Smooth muscle cell (in vitro differentiated cells): Measurements from ENCODE around the gene EHD1. TPM values are rescaled to one million over a fixed set of nuclear protein-coding genes. Genes with fewer than 3 reads are reported as not detected.
A peak's percentile ranks its signal among the peaks of the same experiment; 100 is the strongest.

ENCODE experiments used
- DNase-seq: peaks from one replicate; lab custom pipeline; 2025; ENCODE audit not compliant: unreplicated experiment; lab: John Stamatoyannopoulos, UW
- H2AFZ ChIP-seq: fragments of 200-600 bp; sonication (generic); 2 replicates; pipeline ENCODE4 v1.6.0; 2016; ENCODE audit warnings: antibody characterized with exemption, low read depth, mild to moderate bottlenecking
- H3F3A ChIP-seq: fragments of 200-600 bp; sonication (generic); 2 replicates; pipeline ENCODE4 v1.6.0; 2017; ENCODE audit warnings: antibody characterized with exemption, low read depth
- H3K27ac ChIP-seq: fragments of 200-600 bp; sonication (generic); 2 replicates; pipeline ENCODE4 v1.5.1; 2016; ENCODE audit warnings: low read depth, mild to moderate bottlenecking
- H3K27me3 ChIP-seq: fragments of 200-600 bp; sonication (generic); 2 replicates; pipeline ENCODE4 v1.6.1; 2016; ENCODE audit warnings: low read depth, mild to moderate bottlenecking
- H3K36me3 ChIP-seq: fragments of 200-600 bp; sonication (generic); 2 replicates; pipeline ENCODE4 v1.5.1; 2016; ENCODE audit warnings: low read depth
- H3K4me1 ChIP-seq: fragments of 200-600 bp; sonication (generic); 2 replicates; pipeline ENCODE4 v1.5.1; 2016; ENCODE audit warnings: low read depth
- H3K4me2 ChIP-seq: fragments of 200-600 bp; sonication (generic); 2 replicates; pipeline ENCODE4 v1.6.0; 2016; ENCODE audit warnings: mild to moderate bottlenecking
- H3K4me3 ChIP-seq: fragments of 200-600 bp; sonication (generic); 2 replicates; pipeline ENCODE4 v1.5.1; 2016; ENCODE audit warnings: mild to moderate bottlenecking
- H3K79me2 ChIP-seq: fragments of 200-600 bp; sonication (generic); 2 replicates; pipeline ENCODE4 v1.6.0; 2016; ENCODE audit warnings: low read depth, mild to moderate bottlenecking
- H3K9ac ChIP-seq: fragments of 200-600 bp; sonication (generic); 2 replicates; pipeline ENCODE4 v1.6.0; 2016; ENCODE audit warnings: low read depth
- H3K9me3 ChIP-seq: fragments of 200-600 bp; sonication (generic); replicated peaks from 2 replicates; pipeline ENCODE4 v1.5.1; 2016; ENCODE audit warnings: low read depth
- H4K20me1 ChIP-seq: fragments of 200-600 bp; sonication (generic); 2 replicates; pipeline ENCODE4 v1.6.0; 2016; ENCODE audit warnings: low read depth
- WGBS: methylation state at CpG from one replicate; pipeline ENCODE4 v1.1.7; 2016; ENCODE audit warnings: low lambda C conversion rate; 5-methylcytosine and 5-hydroxymethylcytosine counted together
- polyA plus RNA-seq: library from polyadenylated mRNA; unstranded; fragments of >200 nt; fragmentation: Nextera tagmentation; extraction: Ambion mirVana; gene quantifications from 2 replicates; pipeline ENCODE4 v1.2.1, GENCODE V29; 2016
- total RNA-seq: library from RNA; depleted of rRNA; stranded (reverse); fragments of >200 nt; gene quantifications from 2 replicates; pipeline ENCODE4 v1.2.3, GENCODE V29; 2014
- TF ChIP-seq, protein P1 (sequence below): fragments of 200-600 bp; sonication (generic); IDR thresholded peaks from 2 replicates; pipeline ENCODE4 v1.5.1; 2017; ENCODE audit warnings: borderline replicate concordance, mild to moderate bottlenecking, antibody characterized with exemption; ENCODE audit not compliant: insufficient read depth, poor library complexity, severe bottlenecking

Gene EHD1
- total and polyA plus RNA-seq, 2 experiments from 2014 or later, result 42.8 to 59.8 TPM

- Histone ChIP-seq H4K20me1 (no peaks in the 10 kb centered on the region), H3K27ac (no peak overlapping the region), H2AFZ (no peak overlapping the region), H3K36me3 (no peaks in the 10 kb centered on the region), H3K4me2 (no peak overlapping the region), H3K4me3 (peak overlapping the region; percentile 40), H3K4me1 (peaks cover 13% of the 10 kb centered on the region), H3K9me3 (no peaks in the 10 kb centered on the region), H3K27me3 (no peaks in the 10 kb centered on the region), H3K9ac (no peak overlapping the region), H3K79me2 (no peaks in the 10 kb centered on the region), H3F3A (no peaks in the 10 kb centered on the region)
- no peak for DNase-seq
- TF ChIP-seq, protein P1, sequence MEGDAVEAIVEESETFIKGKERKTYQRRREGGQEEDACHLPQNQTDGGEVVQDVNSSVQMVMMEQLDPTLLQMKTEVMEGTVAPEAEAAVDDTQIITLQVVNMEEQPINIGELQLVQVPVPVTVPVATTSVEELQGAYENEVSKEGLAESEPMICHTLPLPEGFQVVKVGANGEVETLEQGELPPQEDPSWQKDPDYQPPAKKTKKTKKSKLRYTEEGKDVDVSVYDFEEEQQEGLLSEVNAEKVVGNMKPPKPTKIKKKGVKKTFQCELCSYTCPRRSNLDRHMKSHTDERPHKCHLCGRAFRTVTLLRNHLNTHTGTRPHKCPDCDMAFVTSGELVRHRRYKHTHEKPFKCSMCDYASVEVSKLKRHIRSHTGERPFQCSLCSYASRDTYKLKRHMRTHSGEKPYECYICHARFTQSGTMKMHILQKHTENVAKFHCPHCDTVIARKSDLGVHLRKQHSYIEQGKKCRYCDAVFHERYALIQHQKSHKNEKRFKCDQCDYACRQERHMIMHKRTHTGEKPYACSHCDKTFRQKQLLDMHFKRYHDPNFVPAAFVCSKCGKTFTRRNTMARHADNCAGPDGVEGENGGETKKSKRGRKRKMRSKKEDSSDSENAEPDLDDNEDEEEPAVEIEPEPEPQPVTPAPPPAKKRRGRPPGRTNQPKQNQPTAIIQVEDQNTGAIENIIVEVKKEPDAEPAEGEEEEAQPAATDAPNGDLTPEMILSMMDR, result no peak
- WGBS, result 96% methylated on average over 10 of the region's 10 CpGs
Measured at GRCh38 chr11:64892838-64893193, 14.4 kb upstream of the EHD1 start.

DNA sequence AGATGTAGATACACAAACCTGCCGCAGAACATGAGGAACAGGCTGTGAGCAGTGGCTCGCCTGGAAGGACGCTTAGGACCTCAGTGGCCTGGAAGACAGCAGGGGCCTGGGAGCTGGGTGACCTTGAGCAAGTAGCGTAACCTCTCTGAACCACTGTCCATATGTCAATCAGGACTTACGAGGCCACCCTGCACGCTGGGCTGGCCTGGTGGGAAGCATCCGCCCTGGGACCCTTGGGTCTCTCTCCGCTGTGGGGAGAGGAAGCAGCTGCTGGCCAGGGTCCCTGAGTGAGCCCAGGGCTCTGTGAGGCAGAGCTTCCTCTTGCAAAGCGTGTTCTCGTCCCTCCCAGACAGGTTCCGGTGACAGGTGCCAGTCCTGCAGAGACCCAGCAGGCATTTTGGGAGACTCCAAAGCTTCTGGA is 14.0 kb upstream of the EHD1 start:
- TF ChIP-seq, protein P1, result no peak
- 96% methylated on average over 11 of the region's 11 CpGs for WGBS

DNA sequence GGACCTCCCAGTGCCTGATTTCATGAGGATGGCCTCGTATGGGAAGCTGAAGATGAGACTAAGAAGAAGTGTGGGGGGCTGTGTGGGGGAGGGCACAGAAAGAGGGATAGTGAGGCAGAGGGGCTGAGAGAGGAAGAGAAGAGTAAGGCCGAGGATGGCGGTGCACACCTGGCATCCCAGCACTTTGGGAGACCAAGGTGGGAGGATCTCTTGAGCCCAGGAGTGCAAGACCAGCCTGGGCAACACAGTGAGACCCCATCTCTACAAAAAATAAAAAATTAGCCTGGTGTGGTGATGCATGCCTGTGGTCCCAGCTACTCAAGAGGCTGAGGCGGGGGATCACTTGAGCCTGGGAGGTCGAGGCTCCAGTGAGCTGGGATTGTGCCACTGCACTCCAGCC is 13.5 kb upstream of the EHD1 start:
- H3K27me3 ChIP-seq, result no peaks in the 10 kb centered on the region
- WGBS, result 88% methylated on average over 5 of the region's 5 CpGs
- no peaks in the 10 kb centered on the region for H3K79me2 ChIP-seq
- H3K4me2 ChIP-seq, result no peak overlapping the region
- no peaks in the 10 kb centered on the region for H3K36me3 ChIP-seq
- no peaks in the 10 kb centered on the region for H4K20me1 ChIP-seq
- no peak overlapping the region for H2AFZ ChIP-seq
- TF ChIP-seq, protein P1, result no peak
- H3K9ac ChIP-seq, result no peak overlapping the region
- H3K4me3 ChIP-seq, result peak overlapping the region; percentile 40
- peaks cover 8% of the 10 kb centered on the region for H3F3A ChIP-seq
- H3K27ac ChIP-seq, result no peak overlapping the region
- DNase-seq, result no peak
- H3K4me1 ChIP-seq, result peaks cover 18% of the 10 kb centered on the region
- H3K9me3 ChIP-seq, result no peaks in the 10 kb centered on the region

More for the DNA sequence above, 14.0 kb upstream of the EHD1 start:
- DNase-seq, result no peak
- Histone ChIP-seq H2AFZ (no peak overlapping the region), H3K27ac (no peak overlapping the region), H3F3A (peaks cover 2% of the 10 kb centered on the region), H4K20me1 (no peaks in the 10 kb centered on the region), H3K9me3 (no peaks in the 10 kb centered on the region), H3K4me2 (no peak overlapping the region), H3K27me3 (no peaks in the 10 kb centered on the region), H3K36me3 (no peaks in the 10 kb centered on the region), H3K4me1 (peaks cover 17% of the 10 kb centered on the region), H3K79me2 (no peaks in the 10 kb centered on the region), H3K4me3 (peak overlapping the region; percentile 40), H3K9ac (no peak overlapping the region)

GRCh38 chr11:64891215-64891848 is 12.9 kb upstream of the EHD1 start:
- Histone ChIP-seq H3K79me2 (no peaks in the 10 kb centered on the region), H3K9ac (no peak overlapping the region), H3K9me3 (no peaks in the 10 kb centered on the region), H3K36me3 (no peaks in the 10 kb centered on the region), H3F3A (peaks cover 10% of the 10 kb centered on the region), H3K4me3 (peak overlapping the region; percentile 40), H3K4me1 (peaks cover 18% of the 10 kb centered on the region), H3K4me2 (no peak overlapping the region), H3K27ac (no peak overlapping the region), H3K27me3 (no peaks in the 10 kb centered on the region), H2AFZ (no peak overlapping the region), H4K20me1 (no peaks in the 10 kb centered on the region)
- TF ChIP-seq, protein P1, result no peak
- no peak for DNase-seq
- 97% methylated on average over 25 of the region's 25 CpGs for WGBS
